ENCODE measurements around the gene PCK2.

PCK2 gene

GRCh38 chr14:24113379-24113800 lies 19.3 kb downstream of the PCK2 start:
- H3K4me3 ChIP-seq (replicated peaks; ENCODE audit: low read depth, low read length): peak overlapping the region; percentile 72
- TF ChIP-seq CTCF (IDR thresholded peaks at IDR 0.05; ENCODE audit: insufficient read depth, low read length, poor library complexity, severe bottlenecking): no peak
- no peaks in the 10 kb centered on the region for H3K27me3 ChIP-seq (replicated peaks; ENCODE audit: control insufficient read depth, insufficient read depth, low read length)
- peaks cover 13% of the 10 kb centered on the region for H3K36me3 ChIP-seq (ENCODE audit: control insufficient read depth, insufficient read depth, low read length)
- no peak for DNase-seq (ENCODE audit: extremely low read depth, insufficient read length)

- H3K27me3 ChIP-seq (replicated peaks; ENCODE audit: control insufficient read depth, insufficient read depth, low read length): no peaks in the 10 kb centered on the region
- peaks cover 18% of the 10 kb centered on the region for H3K36me3 ChIP-seq (ENCODE audit: control insufficient read depth, insufficient read depth, low read length)
- peak overlapping the region; percentile 72 for H3K4me3 ChIP-seq (replicated peaks; ENCODE audit: low read depth, low read length)
- peak; percentile 91 for DNase-seq (ENCODE audit: extremely low read depth, insufficient read length)
- no peak for TF ChIP-seq CTCF (IDR thresholded peaks at IDR 0.05; ENCODE audit: insufficient read depth, low read length, poor library complexity, severe bottlenecking)
Observed at GRCh38 chr14:24113801-24114531, 19.9 kb downstream of the PCK2 start.

DNA sequence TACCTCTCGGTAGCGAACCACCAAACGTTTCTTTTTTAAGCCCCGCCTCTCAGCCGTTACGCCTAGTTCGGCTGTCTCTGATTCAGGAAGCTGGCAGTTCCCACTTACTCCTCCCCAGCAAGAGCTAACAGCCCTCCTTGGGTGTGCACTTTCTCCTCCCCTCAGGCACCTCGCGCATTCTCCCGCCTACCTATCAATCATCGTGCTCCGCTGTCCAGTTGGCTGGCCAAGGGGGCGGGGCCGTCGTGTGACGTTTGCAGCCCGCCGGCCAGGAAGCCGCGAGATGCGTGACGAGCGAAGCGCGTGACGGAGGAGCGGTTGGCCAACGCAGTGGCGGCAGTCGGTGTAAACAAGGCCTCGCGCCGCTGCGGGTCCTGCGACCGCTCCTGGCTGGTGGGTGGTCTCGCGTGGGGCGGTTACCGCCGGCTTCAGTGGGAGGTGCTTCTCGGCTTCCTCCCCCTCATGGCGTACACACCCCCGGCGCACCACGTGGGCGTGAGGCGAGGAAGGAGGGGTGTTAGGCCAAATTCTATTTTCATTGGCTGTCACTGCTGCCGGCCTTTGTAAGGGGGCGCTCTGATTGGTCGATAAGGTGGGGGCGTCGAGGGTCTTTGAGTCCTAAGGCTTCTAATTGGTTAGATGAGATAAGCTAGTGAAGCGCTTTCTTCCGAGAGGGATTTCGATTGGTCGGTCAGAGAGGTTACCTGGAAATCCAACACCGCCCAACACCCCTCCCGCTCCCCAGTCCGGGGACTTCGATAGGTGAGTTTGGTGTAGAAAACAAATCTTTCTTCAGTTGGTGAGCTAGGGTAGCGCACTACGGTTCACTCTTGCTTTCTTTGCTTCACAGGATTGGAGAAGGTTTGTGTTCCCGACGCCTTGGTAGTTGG lies 20.7 kb downstream of the PCK2 start, which contains the start of the genes DCAF11 and NRL:
Gene DCAF11, plus strand, starts transcription at position 246 of the 890 bp plus-strand sequence. CDS start 818 bp downstream, outside the sequence.
Gene NRL, minus strand, starts transcription at position 418 of the 890 bp plus-strand sequence. CDS start 32,101 bp downstream, outside the sequence.
- H3K36me3 ChIP-seq (ENCODE audit: control insufficient read depth, insufficient read depth, low read length): peaks cover 25% of the 10 kb centered on the region
- peak; percentile 99 for DNase-seq (ENCODE audit: extremely low read depth, insufficient read length)
- H3K27me3 ChIP-seq (replicated peaks; ENCODE audit: control insufficient read depth, insufficient read depth, low read length): no peaks in the 10 kb centered on the region
- peak within 1 kb of the TSS; percentile 72 for H3K4me3 ChIP-seq (replicated peaks; ENCODE audit: low read depth, low read length)
- no peak for TF ChIP-seq CTCF (IDR thresholded peaks at IDR 0.05; ENCODE audit: insufficient read depth, low read length, poor library complexity, severe bottlenecking)

DNA sequence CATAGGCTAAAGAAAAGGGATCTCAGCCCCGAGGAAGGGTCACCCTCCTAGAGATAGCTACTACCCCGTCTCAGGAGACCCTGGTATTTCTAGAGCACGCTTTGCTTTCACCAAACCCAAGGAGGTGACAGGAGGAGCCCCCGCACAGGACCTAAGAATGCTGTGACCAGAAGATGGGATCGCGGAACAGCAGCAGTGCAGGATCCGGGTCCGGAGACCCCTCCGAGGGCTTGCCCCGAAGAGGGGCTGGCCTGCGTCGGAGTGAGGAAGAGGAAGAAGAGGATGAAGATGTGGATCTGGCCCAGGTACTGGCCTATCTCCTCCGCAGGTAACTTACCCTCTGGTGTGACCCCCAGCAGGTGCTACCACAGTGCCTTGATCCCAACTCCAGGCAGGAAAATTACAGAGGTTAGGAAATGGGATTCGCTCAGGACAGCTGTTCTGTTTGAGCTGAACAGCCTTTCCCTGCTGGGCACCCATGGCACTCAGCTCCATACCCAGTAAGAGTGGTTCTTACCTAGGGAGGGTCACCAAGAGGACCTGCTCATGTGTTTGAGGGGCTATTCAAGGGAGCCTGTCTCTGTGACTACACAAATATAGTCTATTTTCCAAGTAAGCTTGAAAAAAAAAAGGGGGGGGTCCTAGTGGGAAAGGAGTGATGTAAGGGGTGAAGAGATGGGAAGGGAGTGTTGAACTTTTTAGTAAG lies 21.5 kb downstream of the PCK2 start:
- peaks cover 28% of the 10 kb centered on the region for H3K36me3 ChIP-seq (ENCODE audit: control insufficient read depth, insufficient read depth, low read length)
- H3K27me3 ChIP-seq (replicated peaks; ENCODE audit: control insufficient read depth, insufficient read depth, low read length): no peaks in the 10 kb centered on the region
- DNase-seq (ENCODE audit: extremely low read depth, insufficient read length): no peak
- no peak for TF ChIP-seq CTCF (IDR thresholded peaks at IDR 0.05; ENCODE audit: insufficient read depth, low read length, poor library complexity, severe bottlenecking)
- H3K4me3 ChIP-seq (replicated peaks; ENCODE audit: low read depth, low read length): peak overlapping the region; percentile 72

- no peak for TF ChIP-seq CTCF (IDR thresholded peaks at IDR 0.05; ENCODE audit: insufficient read depth, low read length, poor library complexity, severe bottlenecking)
- Histone ChIP-seq H3K36me3 (ENCODE audit: control insufficient read depth, insufficient read depth, low read length) (peaks cover 34% of the 10 kb centered on the region), H3K27me3 (replicated peaks; ENCODE audit: control insufficient read depth, insufficient read depth, low read length) (no peaks in the 10 kb centered on the region), H3K4me3 (replicated peaks; ENCODE audit: low read depth, low read length) (peak overlapping the region; percentile 72)
- DNase-seq (ENCODE audit: extremely low read depth, insufficient read length): no peak
Observed at GRCh38 chr14:24116128-24116814, 22.2 kb downstream of the PCK2 start.
